ENCODE results near the gene HMX2. TPM values are rescaled to one million over a fixed set of nuclear protein-coding genes. Genes with fewer than 3 reads are reported as not detected.
A peak's percentile ranks its signal among the peaks of the same experiment; 100 is the strongest.

The HMX2 gene
- not detected for total RNA-seq

DNA sequence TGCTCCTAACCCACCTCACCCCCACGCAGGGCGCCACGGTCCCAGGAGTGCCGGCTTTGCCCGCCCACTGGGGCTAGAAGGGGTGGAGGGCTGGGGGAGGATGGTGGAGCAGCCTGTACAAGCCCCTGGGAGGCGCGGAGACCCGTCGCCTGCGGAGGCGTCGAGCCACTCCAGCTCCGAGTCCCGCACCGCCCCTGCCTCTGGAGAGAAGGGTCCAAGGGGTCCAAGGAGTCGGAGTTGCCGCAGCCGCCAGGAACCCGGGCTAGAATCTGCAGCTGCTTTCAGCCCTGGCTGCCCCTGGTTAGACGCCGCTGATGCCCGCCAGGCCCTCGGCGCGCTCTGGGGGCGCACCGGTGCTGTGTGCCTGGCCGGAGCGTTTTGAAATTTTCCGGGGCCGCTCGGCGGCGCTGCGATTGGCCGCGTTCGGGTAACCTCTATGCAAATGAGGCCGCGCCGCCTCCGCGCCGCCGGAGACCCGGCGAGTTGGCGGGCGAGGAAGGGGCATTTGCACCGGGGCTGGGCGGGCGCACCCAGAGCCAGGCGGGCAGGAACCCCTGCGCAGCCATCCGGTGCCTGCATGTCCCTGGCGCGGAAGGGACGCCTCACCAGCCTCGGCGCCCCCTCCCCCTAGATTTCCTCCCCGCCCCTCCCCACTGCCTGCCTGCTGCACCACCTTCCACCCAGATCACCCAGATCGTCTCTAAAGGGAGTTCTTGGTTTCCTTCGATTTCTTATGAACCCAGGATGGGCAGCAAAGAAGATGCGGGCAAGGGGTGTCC lies at the start of gene HMX2:
Gene HMX2 (plus strand): TSS at position 502 of the 779 bp plus-strand sequence. CDS start 243 bp downstream, at position 745.
- ATAC-seq (no peak), DNase-seq (ENCODE audit: low spot score) (no peak)
- intact Hi-C loops (cut with DNase I) = no loop called here

DNA sequence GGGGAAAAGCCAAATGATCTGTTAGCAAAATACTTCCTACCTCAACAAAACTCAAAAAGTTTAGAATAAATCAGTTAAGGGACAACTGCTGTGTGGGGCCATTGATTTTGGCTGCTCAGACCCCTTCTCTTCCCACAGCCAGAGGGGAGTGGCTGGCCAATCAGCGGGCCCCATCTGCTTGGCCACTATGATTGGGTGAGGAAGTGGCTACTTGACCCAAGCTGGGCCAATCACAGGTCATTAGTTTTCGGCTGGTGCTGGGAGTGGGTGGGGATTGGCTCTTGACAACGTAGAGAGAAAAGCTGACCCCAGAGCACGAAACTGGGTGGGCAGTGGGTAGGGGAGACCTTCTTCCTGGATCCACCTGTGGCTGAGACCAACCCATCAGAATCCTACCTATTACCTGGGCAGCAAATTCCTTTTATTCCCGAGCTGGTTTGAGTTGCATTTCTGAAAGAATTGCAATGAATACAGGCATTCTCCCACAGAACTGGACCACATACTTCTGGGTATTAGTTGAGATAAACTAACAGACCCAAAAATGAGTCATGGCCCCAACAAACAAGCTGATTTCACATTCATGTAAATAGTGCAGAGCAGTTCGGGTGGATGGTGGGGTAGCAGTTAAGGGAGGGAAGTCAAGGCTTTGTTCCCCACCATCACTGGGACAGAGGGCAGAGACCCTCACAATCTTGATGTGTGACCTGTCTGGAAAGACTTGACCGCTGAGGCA lies 47.7 kb upstream of the HMX2 start:
- DNase-seq (ENCODE audit: low spot score) (no peak), ATAC-seq (no peak)
- intact Hi-C loops (cut with DNase I) = no loop called here

- intact Hi-C loops (cut with DNase I) = no loop called here
- no peak for ATAC-seq
- no peak for DNase-seq (ENCODE audit: low spot score)
Observed at GRCh38 chr10:123101872-123102271, 46.1 kb upstream of the HMX2 start.

- intact Hi-C loops (cut with DNase I) = no loop called here
- no peak for ATAC-seq
Observed at GRCh38 chr10:123102673-123103072, 45.3 kb upstream of the HMX2 start.

GRCh38 chr10:123103944-123104343 lies 44.0 kb upstream of the HMX2 start:
- intact Hi-C loops (cut with DNase I) = no loop called here
- ATAC-seq (no peak), DNase-seq (ENCODE audit: low spot score) (no peak)

More at GRCh38 chr10:123102673-123103072, 45.3 kb upstream of the HMX2 start:
- no peak for DNase-seq (ENCODE audit: low spot score)

DNA sequence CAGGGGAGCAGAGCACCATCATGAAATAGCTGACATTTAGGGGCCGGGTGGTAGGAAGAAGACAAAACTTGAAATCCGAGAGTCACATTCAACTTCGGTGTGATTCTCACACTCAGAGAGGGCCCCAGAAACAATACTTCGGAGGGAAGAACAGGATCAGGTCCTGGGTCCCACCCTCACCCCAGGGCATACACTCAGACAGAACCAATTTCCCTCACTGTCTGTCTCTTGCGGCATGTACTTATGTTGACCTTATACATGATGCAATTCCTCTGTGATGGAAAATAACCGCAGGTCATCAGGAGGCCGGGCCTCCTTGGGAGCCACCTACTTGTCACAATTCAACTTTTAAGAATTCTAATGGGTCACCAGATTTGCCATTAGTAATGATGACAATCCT lies 38.5 kb upstream of the HMX2 start:
- DNase-seq (ENCODE audit: low spot score) (no peak), ATAC-seq (no peak)
- intact Hi-C loops (cut with DNase I) = no loop called here

DNA sequence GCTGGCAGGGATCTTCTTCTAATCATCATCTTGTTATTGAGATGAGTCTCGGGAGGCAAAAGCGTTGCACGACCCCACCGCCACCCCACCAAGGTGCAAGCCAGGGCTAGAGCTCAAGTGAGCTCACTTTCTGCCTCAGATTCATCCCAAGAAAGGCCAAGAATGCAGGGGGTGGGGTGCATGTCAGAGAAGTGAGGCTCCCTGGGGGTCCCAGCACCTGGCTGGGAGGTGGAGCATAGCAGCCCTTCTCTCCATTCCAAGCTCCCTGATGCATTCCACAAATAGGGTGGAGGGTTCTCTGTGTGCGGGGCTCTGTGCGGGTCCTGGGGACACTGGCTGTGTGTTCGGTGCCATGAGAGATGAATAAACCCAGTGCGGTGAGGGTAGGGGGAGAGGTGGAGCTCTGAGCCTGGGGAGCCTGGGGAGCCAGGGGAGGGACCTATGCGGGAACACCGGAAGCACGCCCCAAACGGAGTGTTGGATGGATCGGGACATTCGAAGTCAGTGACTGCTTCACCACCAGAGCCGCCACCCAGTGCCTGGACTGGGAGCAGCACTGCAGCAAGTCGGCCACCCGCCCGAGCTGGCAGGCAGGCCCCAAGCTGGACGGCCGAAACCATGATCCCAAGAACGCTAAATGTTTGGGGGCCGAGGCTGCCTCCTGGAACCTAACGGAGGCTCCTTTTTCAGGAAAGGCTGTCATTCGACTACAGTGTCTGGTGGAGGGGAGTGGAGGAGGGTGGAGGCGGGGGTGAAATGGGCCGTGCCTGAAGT lies 30.1 kb upstream of the HMX2 start:
- ATAC-seq (no peak), DNase-seq (ENCODE audit: low spot score) (no peak)
- intact Hi-C loops (cut with DNase I) = no loop called here

- no peak for ATAC-seq
- intact Hi-C loops (cut with DNase I) = no loop called here
- no peak for DNase-seq (ENCODE audit: low spot score)
Observed at GRCh38 chr10:123119081-123119480, 28.9 kb upstream of the HMX2 start.

DNA sequence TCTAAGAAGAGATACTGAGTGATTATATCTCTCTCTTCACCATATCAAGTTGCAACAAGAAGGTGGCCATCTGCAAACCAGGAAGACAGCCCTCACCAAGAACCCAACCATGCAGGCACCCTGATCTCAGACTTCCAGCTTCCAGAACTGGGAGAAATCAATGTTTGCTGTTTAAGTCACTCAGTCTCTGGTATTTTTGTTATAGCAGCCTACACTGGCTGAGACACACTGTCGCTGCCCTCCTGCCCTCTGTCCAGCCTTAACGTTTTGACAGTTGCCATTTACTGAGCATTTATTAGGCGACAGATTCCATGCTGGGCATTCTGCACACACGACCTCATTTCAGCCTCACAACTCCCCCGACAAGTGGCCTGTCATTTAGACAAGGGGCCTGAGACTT lies 21.7 kb upstream of the HMX2 start:
- intact Hi-C loops (cut with DNase I) = no loop called here
- DNase-seq (ENCODE audit: low spot score) = no peak
- no peak for ATAC-seq

GRCh38 chr10:123129618-123130271 lies 18.2 kb upstream of the HMX2 start:
- ATAC-seq = no peak
- DNase-seq (ENCODE audit: low spot score) = no peak
- intact Hi-C loops (cut with DNase I) = loop anchor here (5.0 kb wide), 1 partner anchor 428 kb away; no protein-coding TSS in a partner anchor

- DNase-seq (ENCODE audit: low spot score) (peak; percentile 94), ATAC-seq (peak; percentile 89)
- intact Hi-C loops (cut with DNase I) = loop anchor here (5.0 kb wide), 1 partner anchor 424 kb away; no protein-coding TSS in a partner anchor
Observed at GRCh38 chr10:123132576-123133477, 15.1 kb upstream of the HMX2 start.

DNA sequence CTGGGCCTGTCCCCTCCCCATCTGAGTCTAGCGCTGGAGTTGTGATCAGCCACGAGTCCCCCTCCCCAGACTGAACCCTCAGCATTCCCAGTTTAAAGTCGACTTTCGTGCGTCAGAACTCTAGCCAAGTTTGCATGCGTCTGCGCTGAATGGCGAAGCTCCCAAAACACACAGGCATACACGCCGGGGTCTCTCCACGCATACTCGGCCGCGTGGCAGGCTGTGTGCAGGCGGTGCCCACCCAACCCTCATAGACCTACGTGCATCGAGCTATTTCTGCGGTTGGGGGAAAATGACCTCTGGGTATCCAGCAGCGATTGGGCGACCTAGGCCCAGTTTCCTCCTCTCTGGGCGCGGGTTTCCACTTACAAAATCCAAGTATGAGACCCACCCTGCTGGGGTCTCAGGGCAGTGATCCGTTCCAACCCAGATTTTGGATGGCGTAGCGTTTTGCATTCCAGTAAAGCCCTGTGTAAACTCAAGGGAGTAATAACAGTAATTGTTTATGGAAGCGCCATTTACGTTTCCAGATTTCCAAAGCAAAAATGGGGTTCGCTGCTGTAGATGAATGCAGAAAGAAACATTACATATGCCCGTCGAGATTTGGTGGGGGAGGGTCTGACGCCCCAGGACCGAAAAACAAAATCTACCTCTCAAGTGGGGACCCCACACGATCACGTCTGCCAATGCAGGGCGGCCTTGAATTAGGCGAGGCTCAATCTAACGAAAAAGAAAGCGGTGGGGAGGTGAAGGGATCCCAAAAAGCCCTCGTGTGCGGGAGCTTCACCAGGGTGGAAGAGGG lies 14.2 kb upstream of the HMX2 start:
- intact Hi-C loops (cut with DNase I) = loop anchor here (5.0 kb wide), 1 partner anchor 424 kb away; no protein-coding TSS in a partner anchor
- ATAC-seq (peak; percentile 18), DNase-seq (ENCODE audit: low spot score) (no peak)

DNA sequence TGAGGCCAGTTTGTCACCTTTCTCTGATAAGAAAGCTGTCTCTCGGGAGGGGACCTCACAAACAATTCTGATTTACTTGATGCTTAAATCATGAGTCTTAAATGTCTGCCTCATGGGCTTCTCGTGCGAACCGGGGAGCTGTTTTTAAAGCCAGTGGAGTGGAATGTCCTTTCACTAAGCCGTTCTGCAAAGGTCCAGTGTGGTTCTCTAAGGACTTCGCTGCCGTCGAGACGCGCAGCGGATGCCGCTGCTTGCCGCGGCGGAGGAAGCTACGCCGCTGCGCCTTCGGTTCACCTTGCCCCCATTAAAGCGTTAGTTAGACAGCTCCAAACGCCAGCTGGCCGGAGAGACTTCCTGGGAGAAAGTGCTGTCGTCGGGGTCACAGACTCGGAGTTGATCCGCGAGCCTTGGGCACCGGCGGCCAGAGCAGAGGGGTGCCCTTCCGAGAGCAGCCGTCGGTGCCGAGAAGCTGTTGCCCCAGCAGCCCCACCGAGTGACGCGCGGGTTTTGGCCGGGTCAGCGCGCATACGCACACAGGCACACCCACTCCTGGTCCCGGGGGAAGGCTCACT lies 13.5 kb upstream of the HMX2 start:
- DNase-seq (ENCODE audit: low spot score) = no peak
- no peak for ATAC-seq
- intact Hi-C loops (cut with DNase I) = loop anchor here (5.0 kb wide), 1 partner anchor 423 kb away; no protein-coding TSS in a partner anchor

- no peak for DNase-seq (ENCODE audit: low spot score)
- no peak for ATAC-seq
- intact Hi-C loops (cut with DNase I) = loop anchor here (5.0 kb wide), 1 partner anchor 422 kb away; no protein-coding TSS in a partner anchor
Observed at GRCh38 chr10:123134915-123135414, 13.0 kb upstream of the HMX2 start.

DNA sequence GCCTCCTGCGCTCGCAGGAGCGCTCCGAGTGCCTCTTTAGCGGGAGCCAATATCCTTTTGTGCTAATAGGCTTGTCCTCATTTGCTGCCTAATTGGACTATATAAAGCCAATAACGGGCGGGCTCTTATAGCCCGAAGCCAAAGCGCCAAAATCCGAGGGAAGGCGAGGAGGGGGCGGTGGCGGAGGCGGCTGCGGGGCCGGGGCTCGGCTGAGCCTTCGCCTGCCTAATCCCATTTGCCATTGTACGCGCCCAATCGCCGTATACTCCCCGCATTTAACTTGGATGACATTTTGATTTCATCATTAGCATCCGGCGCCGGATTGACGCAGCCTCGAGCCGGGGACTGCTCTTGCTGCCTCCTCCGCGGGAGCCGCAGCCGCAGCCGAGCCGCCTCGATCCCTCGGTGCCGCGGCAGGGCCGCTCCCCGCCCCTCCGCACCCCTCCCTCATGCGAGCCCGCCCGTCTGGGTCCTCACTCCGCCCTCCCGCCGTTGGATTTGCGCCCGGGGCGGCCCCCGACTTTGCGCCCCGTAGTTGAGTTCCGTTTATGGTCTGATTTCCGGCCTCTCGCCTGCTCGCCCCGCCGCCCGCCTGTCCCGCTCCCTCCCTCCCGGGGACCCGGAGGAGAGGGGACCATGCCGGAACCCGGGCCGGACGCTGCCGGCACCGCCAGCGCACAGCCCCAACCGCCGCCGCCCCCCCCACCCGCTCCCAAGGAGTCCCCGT lies 12.4 kb upstream of the HMX2 start, which contains the start of gene HMX3:
Gene HMX3 (plus strand): TSS at position 556 of the 727 bp plus-strand sequence. CDS start 81 bp downstream, at position 637.
- intact Hi-C loops (cut with DNase I) = no loop called here
- DNase-seq (ENCODE audit: low spot score) (no peak), ATAC-seq (no peak)

Measured in sciatic nerve (tissue), 2 donors.